Activated CD4-positive, alpha-beta T cell treated with anti-CD3 and anti-CD28 coated beads, Interleukin-2, amount 50 U/mL, for 16 hours (primary cell): ENCODE measurements around the gene RNF145.
"Not testable (repeated sequence)": the region's sequence is repeated elsewhere in the genome, so short reads cannot be mapped to it uniquely, and the experiment has no call there.

Source experiments
- DNase-seq: peaks from one replicate; pipeline ENCODE4 v3.0.0-alpha.2; 2020

The RNF145 gene

DNA sequence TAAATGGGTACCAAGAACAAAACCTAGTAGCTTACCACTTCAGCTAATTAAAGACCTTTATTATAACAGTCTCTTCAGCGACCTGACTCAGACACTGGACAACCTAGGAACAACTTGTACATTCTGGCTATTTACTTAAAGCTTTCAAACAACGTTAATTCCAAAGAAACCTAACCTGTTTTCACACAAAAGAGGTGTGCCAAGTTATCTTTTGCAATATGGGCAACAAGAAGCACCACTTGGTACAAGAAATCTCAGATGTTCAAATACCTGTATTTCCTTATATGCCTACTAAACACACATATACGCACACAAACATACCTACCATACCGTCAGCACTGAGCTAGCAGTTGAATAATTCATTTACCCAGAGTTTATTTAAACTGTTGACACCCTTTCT lies 23.0 kb downstream of the RNF145 start:
- no peak for DNase-seq

DNA sequence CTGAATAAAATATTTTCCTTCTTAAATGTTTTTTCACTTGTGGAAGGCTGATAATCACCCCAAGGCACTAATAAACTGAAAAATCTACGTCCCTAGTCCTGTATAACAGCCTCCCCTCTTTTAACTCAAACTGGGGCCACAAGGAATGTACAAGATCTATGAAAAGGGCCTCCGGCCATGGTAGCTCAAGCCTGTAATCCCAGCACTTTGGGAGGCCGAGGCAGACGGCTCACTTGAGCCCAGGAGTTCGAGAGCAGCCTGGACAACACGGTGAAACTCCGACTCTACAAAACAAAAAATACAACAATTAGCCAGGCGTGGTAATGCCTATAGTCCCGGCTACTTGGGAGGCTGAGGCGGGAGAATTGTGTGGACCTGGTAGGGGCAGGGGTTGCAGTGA lies 23.6 kb downstream of the RNF145 start:
- no peak for DNase-seq

DNA sequence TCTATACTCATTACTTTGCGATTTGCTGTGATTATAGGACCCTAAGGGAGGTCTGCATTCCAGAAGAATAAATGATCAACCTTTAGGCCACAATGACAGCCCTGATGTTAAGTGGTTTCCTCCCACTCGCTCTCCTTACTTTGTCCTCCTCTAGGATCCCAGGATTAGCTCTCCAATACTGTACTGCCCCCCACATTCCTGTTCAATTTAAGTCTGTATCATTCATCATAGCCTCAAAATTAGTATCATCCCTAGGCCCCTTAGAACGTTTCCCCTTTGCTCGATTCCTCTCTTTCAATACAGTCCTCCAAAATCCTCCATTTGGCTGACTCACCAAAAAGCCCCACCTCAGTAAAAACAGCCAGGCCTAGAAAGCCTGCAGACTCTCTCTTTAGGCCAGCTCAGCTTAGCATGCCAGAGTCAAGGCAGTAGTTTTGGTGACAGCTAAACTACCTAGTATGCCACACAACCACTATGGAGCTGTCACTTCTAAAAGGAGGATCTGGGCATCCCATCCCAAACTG lies 24.4 kb downstream of the RNF145 start:
- peak; percentile 55 for DNase-seq

DNA sequence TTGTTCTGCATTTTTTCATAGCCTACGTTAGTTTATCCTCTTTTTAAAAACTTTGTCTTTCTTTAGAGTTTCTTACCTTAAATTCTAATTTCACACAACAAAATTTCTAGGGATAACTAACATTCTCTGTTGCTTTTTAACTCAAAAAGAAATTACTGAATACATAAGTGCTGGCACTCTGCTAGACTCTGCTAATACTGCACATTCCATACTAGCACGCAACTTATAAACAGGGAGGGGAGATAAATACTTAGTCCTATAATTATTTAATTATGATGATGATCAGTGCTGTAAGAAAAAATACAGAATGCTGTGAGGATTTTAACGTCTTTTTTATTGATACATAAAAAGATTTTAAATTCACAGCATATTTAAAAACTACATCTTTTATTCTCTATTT lies 25.1 kb downstream of the RNF145 start:
- no peak for DNase-seq

DNA sequence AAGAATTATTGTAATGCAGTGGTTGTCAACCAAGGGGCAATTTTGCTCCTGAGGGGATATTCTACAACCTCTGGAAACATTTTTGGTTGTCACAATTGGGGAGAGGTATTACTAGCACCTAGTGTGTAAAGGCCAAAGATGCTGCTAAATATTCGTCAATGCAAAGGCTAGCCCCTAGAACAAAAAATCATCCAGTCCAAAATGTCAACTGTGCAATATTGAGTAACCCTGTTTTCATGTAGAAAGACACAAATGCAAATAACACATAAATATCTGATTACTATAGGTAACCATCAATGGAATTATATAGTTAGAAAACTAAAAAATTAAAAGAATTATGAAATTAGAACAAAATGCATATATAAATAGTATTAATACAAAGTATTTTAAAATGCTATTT lies 26.1 kb downstream of the RNF145 start:
- DNase-seq = no peak

DNA sequence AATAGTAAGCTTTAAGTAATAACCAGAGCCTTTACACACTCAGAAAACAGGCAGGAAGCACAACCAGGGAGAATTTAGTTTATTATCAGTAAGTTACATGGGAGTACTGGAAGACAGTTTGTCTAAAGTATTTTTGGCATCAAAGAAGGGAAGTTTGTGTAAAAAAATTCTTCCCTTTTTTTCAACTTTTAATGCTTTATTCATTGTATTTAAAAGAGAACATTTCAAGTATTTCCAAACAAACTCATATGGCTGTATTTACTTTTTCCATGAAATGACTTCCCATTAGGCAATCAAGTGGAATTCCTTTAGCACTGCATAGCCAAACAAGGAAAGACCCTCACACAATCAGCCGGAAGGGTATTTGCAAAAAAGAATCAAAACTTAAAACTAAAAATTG lies 26.7 kb downstream of the RNF145 start:
- DNase-seq = no peak

DNA sequence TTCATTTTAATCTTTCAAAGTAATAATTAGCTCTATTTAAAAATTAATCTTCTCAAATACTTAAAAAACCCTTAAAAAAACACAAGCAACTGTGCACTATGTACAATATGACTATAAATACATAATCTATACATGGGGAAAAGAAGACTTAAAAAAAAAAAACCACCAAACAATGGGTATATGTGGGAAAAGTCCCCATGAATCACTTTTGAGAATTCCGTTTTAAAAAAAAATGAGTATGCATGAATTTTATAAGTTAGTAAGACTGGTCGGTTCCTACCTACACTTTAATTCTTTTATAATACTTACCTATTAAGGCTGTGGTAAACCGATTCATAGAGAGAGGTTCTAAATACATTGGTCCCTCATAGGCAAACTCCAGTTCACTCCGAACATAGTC lies 27.7 kb downstream of the RNF145 start:
- DNase-seq = no peak

DNA sequence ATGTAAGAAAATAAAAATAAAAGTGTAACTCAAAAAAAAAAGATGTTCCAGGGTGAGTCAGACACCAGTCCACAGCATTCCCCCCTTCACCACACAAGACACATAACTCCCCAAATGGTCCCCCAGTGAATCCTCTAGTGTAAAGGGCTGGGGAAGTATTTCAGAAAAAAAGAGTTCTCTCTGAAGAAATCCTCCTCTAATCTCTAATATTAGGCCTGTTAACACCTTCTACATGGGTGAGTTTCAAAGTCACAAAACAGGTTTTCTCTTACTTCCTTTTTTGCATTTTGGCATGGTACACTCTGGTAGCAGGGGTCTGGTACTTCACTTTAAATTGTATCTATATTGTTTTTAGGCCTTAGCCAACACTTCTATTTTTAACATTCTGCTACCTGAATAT lies 28.2 kb downstream of the RNF145 start:
- no peak for DNase-seq

DNA sequence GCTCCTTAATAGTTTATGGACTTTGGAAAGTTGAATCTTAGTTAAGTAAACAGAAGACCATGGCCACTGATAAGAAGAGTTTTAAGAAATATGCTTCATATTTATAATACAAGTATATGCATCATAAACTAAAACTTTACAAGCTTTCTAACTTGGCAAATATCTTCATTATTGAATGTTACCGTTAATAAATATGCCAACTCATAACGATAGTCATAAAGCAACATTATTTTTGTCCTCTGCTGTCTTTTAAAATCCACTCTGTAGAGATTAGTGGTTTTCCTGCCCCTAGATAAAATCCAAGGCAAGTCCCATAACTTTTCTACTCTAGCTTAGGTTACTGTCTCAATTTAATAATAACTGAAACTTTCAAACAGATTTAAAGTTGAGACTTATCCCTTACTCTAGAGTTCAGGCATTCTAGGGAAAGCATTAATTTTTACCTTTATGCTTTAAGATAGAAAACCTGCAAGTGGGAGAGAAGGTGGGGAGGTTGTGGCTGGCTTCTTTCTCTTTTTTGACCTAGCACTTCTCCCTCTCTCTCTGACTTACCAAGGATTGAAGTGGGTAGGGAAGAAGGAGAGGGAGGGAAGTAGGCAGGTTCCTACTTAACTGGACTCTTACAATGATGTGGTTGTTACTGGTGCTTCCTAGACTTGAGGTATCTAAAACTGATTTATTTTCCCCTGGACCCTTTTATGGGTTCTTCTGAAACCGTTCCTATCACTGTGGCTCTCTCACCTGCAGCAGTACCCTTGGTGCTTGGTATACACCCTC lies 29.6 kb downstream of the RNF145 start:
- no peak for DNase-seq

DNA sequence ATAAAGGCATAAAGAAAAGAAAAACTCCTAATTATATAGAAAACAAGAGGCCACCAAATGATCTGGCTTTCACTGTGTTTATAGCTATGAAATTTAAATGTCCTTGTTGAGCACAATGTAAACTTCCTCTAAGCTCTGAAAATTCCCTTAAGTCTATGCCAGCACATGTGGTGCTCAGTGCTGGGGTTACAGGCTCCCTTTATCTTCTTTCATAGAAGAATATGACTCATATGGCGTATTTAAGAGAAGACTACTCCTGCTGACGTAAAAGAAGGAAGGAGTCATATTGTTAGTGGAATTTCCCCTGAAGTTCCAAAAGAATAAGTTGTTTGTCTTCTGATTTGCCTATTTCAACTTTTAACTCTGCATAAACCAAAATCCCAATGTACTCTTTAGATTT lies 30.4 kb downstream of the RNF145 start:
- DNase-seq = peak; percentile 61

DNA sequence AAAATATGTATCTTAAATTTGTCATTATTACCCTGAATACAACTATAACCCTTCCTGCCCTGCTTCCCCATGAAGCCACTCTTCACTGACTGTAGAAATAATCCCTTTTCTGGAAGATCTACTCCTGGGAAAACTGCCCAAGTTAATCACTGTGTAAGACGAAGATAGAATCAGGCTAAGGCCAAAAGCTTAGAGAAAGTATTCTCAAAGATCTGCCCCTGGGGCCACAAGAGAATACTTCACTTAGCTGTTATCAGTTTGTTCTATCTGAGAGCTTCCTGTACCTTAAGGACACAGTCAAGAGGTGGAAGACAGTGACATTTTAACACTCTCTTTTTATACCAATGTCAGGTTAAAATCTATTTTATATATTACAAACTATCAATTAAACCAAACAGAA lies 33.8 kb downstream of the RNF145 start:
- peak; percentile 23 for DNase-seq

DNA sequence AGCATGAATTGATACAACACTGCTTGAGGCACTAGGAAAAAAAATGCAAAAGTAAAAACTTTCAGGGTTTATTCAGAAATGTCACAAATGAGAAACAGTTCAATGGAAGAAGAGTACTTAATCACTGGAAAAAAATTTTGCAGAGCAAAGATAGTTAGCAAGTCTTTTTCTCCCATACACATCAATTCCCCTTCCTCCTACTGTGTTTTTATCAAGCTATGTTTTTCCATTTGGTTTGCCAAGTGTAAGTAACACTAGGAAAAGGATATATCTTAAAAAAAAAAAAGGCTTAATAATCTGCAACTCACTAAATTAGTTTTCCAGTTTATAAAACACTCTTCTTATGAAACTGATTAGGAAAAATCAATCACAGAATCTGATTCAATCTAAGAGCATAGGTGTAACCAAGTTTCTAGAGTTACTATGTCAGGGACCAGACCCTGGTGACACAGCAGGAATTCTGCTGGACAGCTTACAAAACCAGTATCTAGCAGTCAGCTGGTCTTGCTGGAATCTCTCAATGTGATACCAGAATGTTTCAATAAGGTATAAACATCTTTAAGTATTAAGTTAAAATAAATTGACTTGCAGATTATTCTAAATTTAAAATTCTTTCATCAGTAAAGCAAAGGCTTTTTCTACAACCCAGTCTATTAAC lies 34.7 kb downstream of the RNF145 start:
- no peak for DNase-seq

DNA sequence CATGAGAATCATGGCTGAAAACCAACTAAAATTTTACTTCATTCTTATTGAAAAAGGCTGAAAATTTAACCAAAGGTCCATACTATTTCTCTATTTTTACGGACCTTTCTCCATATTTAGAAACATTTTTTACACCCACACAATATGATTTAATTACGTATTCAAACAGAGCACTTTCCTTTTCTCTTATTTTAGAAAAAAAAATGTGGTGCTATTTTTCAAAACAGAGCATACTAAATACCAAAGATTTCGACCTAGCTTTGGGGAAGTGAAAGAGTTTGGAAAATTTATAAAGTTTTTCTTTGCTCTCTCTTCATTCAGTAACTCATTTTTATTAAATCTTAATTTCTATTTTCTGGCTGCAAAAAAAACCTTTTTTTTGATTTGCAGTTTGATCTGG lies 38.1 kb downstream of the RNF145 start:
- no peak for DNase-seq

DNA sequence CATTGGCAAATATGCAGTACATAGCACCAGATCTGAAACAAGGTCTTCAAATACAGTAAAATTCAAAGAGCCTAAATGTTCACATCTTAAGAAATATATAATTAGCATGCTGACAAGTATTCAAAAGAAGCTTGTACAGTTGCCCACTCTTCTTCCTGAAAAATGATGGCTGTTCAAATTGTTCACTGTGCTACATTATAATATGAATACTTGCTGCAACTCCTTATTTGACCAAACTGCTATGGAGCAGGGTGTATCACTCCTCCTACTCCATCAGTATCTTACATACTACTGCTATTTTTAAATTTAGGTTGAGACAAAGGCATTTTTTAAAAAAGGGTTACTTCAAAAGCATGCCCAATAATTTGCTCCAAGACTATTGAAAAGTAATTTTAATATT lies 39.3 kb downstream of the RNF145 start:
- no peak for DNase-seq

DNA sequence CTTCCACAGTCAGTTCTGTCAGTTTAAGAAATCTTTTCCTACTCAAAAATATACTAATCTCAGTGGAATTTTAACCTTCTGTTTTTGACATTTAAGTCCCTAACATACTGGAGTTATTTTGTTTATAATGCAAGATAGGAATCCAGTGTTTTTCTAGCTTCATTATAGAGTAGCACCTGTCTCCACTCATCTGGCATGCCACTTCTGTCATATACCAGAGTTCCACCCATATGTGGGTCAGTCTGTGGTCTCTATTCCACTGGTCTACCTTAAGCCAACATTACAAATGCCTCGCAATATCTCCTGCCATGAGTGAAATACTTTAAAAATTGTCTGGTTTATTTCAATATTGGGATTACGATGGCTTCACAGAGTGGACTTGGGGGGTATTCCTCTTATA lies 42.9 kb downstream of the RNF145 start:
- no peak for DNase-seq

DNA sequence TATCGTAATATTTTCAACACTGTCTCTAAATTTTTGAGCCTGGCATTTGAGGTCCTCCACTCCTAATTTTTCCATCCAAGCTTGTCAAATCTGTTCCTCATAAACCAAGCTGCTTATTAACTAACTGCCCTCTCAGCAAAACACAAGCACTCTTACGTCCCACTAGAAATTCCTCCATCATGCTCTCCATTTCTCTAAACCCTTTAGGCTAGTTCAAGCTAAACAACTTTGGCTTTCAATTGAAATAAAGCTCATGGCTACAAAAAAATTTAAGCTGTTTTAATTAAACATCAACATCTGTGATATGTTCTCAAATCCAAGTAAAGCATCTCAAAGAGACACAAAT lies 45.7 kb downstream of the RNF145 start:
- DNase-seq = no peak

DNA sequence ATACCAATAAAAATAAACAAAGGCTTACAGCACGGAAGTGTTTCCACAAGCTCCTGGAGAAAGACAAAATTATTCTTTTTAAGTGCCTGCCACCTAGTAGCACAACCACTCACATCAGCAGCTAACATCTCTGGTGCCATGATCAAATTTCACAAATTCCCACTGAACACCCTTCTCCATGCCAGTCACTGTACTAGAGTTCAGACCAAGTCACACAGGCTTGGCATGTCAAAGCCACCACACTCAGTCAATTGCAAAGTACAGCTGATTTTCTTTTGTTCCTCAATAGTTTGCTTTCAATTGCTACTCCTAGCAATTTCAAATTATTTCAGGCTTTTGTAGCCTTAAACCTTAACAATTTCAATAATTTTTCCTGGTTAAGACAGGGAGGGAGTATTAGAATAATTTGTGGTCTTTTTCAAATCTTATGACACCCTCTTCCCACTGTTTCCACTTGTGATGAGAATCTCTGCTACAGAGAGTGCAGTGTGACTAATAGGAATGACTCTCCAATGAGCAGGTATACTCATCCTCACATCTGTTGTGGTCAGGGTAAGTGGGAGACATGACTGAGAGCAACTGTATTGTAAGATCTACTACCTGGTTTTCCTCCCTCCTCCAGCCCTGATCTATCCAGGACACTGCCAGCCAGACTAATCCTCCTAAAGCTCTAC lies 46.2 kb downstream of the RNF145 start:
- DNase-seq = peak; percentile 60

DNA sequence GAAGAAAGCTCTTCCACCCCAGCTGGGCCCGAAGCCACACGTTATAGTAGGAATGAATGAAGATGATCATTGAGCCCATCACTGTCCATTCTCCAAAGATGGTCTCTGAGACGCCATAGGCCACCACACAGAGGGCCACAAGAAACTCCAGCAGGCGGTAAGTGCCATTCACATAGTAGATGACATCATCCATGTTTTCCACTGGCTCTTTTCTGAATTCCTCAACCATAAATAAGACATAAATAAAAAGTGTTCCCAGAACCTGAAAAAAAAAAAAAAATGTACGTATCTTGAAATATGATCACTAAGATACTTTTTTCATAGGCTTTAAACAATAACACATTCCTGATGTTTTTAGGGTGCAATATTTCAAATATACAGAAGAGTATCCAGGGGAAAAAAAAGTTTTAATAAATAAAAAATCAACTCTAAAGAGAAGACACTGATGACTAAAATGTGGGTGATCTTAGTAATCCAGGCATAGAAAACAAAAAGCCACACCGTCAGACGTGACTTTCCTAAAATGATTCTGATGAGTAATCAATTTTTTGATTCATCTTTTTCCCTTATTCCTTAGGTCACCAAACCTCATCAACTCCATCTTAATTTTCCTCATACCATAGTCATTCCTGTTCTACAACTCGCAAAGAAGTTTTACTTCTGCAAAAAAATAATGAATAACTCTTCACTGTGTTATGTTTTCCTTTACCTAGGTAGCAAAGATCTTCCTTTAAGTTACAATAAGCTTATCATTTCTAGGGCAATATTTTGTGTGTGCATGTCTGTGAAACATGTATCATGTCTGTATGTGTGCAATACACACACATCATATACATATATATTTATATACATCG lies 47.8 kb downstream of the RNF145 start:
- peak; percentile 28 for DNase-seq

DNA sequence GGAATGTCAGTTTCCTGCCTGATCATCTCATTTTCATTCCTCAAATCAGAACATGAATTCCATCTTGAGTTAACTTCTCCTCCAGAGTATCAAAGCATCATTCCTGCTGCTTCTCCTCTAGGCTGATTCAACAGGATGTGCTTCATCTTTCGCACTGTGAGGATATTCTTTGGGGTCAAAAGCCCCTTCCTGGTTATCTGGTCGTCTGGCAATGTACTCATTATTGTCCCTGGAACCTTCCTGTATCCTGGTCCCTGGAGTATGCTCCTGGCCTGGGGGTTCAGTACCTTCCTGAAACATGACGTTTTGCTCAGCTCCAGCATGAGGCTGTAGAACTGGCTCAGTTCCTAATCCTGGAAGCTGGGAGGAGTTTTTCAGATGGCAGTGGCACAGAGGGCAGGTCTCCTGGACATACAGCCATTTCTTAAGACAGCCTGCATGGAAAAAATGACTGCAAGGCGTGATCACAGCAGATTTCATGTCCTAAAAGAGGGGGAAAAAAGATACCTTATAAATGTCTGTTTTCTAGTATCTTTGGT lies 50.7 kb downstream of the RNF145 start:
- DNase-seq = not testable (repeated sequence)

DNA sequence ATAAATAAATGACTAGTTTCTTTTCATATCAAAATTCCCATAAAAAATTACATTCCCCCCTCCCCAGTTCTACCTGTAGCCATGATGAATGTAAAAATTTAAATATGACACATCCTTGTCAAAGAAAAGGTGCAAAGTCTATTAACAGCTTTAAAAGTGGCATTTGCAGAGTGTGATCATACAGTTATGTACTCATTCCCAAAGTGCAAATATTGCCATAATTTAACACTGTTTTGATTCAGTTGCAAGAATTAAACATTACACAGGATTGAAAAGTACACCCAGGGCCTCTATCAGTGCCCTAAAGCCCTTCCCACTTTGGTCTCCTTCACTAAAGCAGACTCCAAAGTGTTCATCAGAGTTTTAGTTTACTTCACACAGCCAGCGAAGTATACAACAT lies 51.8 kb downstream of the RNF145 start:
- no peak for DNase-seq

DNA sequence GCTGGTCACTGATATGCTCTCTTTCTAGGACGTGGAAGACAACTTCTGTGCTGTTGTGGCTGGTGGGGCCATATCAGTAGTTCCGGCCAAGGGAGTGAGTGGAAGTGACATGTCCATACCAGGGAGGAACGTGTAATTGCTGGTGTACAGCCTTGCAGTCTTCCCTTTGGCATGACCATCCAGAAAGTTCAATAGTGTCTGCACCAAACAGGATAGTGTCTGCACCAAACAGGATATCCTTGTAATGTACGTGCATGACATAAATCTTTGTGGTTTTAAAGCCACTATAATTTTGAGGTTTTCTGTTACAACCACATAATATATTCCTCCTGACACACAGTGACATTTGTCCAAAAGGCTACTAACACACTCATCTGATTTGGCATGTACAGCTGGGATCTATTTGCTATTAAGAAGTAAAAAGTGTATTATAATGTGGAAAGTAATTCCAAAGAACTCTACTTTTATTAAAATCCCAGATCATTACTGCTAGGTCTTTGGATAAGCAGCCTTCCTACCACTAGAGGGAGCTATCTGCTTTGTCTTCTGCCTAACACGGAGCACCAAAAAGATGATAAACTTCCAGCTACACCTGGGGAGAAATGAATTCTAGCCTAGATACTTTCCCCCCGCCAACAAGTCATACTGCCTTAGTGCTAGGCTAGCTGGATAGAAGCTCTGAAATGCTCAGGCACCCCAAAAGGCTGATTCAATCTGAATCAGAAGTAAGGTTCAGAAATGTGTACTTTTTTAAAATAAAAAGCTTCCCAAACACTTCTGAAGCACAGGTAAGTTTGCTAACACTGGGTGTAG lies 52.7 kb downstream of the RNF145 start:
- peak; percentile 72 for DNase-seq

DNA sequence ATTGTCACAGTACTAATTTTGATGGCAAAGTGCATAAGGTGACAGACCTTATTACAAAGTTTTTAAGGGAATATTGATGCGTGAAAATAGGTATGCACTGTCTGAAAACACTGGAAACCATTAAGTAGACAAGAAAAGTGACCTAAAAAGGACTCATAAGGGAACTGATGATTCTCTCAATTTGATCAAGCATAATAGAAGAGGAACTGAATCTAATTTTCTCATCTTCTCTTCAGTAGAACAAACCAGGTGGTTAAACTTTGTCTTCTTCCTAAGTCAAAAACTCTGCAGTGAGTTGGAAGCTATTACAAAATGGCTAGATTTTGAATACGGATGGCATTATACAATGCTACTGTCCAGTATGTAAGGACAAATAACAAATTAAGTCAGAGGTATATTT lies 53.4 kb downstream of the RNF145 start:
- no peak for DNase-seq
